Astrocyte of the cerebellum (primary cell): Measurements from ENCODE around the gene NDRG2.

Source experiments
- DNase-seq: peaks from one replicate; pipeline ENCODE4 v3.0.0-alpha.2; 2011; ENCODE audit warnings: low read depth
- H3K4me3 ChIP-seq: 2 replicates; pipeline ENCODE4 v1.5.1; 2011; ENCODE audit warnings: mild to moderate bottlenecking, low read depth, low read length, moderate library complexity
- in situ Hi-C: cut with HindIII; loops from 2 replicates; pipeline ENCODE4 v1.10.0; 2017; ENCODE audit warnings: low sequenced_read_pairs
- TF ChIP-seq, protein P1 (sequence below): IDR thresholded peaks from 2 replicates; pipeline ENCODE4 v1.5.1; 2012; ENCODE audit warnings: low read length, low read depth, moderate library complexity, mild to moderate bottlenecking; ENCODE audit errors: missing control alignments

Gene NDRG2

GRCh38 chr14:21055432-21056117 lies 30.7 kb upstream of the NDRG2 start:
- no peak overlapping the region for H3K4me3 ChIP-seq
- in situ Hi-C loops, result no loop called here
- TF ChIP-seq, protein P1, sequence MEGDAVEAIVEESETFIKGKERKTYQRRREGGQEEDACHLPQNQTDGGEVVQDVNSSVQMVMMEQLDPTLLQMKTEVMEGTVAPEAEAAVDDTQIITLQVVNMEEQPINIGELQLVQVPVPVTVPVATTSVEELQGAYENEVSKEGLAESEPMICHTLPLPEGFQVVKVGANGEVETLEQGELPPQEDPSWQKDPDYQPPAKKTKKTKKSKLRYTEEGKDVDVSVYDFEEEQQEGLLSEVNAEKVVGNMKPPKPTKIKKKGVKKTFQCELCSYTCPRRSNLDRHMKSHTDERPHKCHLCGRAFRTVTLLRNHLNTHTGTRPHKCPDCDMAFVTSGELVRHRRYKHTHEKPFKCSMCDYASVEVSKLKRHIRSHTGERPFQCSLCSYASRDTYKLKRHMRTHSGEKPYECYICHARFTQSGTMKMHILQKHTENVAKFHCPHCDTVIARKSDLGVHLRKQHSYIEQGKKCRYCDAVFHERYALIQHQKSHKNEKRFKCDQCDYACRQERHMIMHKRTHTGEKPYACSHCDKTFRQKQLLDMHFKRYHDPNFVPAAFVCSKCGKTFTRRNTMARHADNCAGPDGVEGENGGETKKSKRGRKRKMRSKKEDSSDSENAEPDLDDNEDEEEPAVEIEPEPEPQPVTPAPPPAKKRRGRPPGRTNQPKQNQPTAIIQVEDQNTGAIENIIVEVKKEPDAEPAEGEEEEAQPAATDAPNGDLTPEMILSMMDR, result no peak
- no peak for DNase-seq

DNA sequence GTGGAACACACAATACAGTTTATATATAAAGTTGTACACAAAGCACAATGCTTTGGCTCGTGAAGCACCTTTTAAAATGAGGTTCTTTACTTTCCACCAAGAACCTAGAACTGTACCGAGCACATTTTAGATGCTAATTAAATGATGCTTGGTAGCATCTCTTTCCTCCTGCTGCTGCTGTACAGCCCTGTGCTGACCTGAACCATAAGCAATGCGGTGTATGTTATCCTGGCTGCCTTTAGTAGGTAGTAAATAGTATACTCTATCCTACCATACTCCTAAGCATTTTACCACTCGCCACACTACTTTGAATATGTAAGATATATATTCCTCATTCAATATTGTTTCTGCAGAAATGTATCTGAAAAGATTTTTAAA lies 29.9 kb upstream of the NDRG2 start:
- no peak overlapping the region for H3K4me3 ChIP-seq
- DNase-seq, result no peak
- TF ChIP-seq, protein P1, result no peak
- in situ Hi-C loops, result no loop called here

GRCh38 chr14:21054123-21054767 lies 29.4 kb upstream of the NDRG2 start:
- in situ Hi-C loops, result no loop called here
- DNase-seq, result no peak
- TF ChIP-seq, protein P1, result no peak
- no peak overlapping the region for H3K4me3 ChIP-seq

GRCh38 chr14:21053184-21054122 lies 28.6 kb upstream of the NDRG2 start:
- no peak overlapping the region for H3K4me3 ChIP-seq
- in situ Hi-C loops, result no loop called here
- TF ChIP-seq, protein P1, result no peak
- DNase-seq, result no peak

DNA sequence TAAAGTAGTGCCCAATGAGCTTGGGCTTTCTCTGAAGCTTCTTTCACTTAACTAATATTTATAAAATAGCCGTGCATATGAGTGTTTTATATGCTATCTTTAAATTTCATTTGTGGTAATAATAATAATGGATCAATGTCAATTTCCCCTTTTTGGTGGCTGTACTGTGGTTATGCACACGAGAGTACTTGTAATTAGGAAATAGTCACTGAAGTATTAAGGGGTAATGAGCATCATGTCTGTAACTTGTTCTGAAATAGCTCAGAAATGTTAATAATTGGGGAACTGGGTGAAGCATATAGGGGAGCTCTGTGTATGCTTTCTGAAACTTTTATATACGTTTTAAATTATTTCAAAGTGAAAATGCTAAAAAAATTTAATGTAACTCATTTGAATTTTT lies 25.7 kb upstream of the NDRG2 start:
- DNase-seq, result no peak
- TF ChIP-seq, protein P1, result no peak
- no peak overlapping the region for H3K4me3 ChIP-seq
- in situ Hi-C loops, result no loop called here

DNA sequence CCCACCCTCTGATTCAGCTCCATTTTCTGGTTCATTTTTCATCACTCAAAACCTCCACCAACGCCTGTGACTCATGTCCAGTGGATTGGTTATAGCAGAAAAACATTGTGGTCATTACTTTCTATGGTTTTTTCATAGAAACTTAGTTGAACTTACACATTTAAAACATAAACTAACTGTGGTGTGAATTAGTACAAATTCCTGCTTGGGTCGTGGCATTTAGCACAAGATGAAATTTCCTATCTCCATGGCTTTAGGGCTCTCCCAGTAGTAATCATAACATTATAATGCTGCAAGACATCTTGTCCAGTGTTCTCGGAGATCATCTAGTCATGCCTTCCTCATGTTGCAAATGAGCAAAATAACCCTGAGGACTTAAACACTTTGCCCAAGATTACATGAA lies 24.4 kb upstream of the NDRG2 start:
- in situ Hi-C loops, result no loop called here
- TF ChIP-seq, protein P1, result no peak
- no peak overlapping the region for H3K4me3 ChIP-seq
- no peak for DNase-seq
